SK-MEL-5 (cell line): ENCODE results near the gene STYK1. TPM values are rescaled to one million over a fixed set of nuclear protein-coding genes. Genes with fewer than 3 reads are reported as not detected.
"Not testable (repeated sequence)": the region's sequence is repeated elsewhere in the genome, so short reads cannot be mapped to it uniquely, and the experiment has no call there.

ENCODE experiments used
- DNase-seq: peaks from one replicate; pipeline ENCODE4 v3.0.0-alpha.2; 2016; ENCODE audit warnings: low read depth, low spot score
- in situ Hi-C: cut with HindIII; loops from 2 replicates; pipeline ENCODE4 v1.10.0; 2016; ENCODE audit warnings: low sequenced_read_pairs, high pct_unique_total_duplicates, low pct_unique_long_range_greater_than_20kb
- total RNA-seq: library from RNA; depleted of rRNA; stranded (reverse); fragments of >200 nt; shearing (Covaris generic); gene quantifications from 2 replicates; pipeline ENCODE4 v1.2.3, GENCODE V29; 2014; rRNA removed

Gene STYK1
- total RNA-seq, 1 experiment from 2014 or later: not detected

DNA sequence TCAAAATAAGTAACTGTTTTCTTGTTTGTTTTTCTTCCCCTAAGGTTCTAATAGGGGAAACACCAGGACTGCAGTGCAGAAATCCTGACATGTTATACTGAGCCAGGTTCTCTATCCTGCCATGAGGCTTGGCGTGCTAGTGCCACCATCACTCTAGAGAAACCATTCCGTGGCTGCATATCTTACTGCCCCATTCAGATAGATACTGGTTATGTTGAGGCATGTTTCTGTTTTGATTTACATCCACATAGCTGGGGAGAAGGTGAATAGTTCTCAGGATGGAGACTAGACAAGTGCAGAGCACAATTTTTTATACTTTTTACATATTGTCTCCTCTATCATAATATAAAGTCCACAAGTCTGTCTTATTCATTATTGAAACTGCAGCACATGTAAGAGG lies 72.0 kb downstream of the STYK1 start:
- in situ Hi-C loops: no loop called here
- no peak for DNase-seq

GRCh38 chr12:10600988-10601387 lies 72.9 kb downstream of the STYK1 start:
- in situ Hi-C loops: no loop called here
- DNase-seq: no peak

DNA sequence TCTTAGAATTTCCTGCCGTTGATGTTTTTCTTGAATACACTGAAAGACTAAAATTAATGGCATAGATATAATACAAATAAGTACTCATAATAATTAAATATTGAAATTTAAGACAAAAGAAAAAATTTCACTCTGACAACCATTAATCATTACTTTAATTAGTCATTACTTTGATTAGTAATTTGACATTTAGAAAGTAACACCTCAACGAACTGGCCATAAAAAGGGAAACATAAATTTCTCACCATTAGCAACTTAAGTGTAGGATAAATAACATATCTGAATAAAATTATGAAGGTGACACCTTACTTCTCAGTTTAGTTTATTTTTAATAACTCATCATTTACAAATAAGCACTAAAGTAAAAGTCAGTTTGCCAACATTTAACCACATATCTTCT lies 78.0 kb downstream of the STYK1 start:
- in situ Hi-C loops: no loop called here
- no peak for DNase-seq

DNA sequence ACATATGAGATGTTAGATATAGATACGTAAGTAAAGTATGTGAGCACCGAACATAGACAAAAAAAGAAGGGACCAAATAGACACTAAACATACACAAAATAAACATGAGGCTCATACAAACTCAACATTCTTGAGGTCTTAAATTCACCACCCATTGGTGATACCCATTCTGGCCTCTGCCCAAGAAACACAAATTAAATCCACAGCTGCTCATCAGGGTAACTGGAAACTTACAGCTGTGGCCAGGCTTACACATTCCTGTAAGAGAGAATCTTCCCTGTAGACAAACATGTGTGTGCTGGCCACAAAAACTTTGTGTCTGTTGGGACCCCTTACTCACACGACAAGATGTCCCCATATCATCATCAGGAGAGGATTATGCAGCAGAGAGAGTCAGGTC lies 82.9 kb downstream of the STYK1 start:
- in situ Hi-C loops: no loop called here
- DNase-seq: no peak

- in situ Hi-C loops: no loop called here
- DNase-seq: no peak
These were observed 89.4 kb downstream of the STYK1 start for GRCh38 chr12:10584415-10584814.

DNA sequence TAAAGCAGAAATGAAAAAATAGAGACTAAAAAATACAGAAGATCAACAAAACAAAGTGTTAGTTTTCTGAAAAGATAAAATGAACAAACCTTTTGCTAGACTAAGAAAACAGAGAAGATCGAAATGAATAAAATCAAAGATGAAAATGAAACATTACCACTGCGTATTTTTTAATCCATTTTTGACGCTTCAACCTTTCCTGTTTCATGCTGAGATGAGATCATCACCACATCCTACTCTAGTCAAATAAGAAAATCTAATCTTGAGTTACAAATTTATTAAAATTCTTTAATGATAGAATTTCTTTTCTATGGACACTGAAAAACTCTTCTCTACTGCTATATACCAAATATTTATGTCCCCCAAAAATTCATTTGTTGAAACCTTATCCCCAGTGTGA lies 91.1 kb downstream of the STYK1 start:
- in situ Hi-C loops: no loop called here
- no peak for DNase-seq

DNA sequence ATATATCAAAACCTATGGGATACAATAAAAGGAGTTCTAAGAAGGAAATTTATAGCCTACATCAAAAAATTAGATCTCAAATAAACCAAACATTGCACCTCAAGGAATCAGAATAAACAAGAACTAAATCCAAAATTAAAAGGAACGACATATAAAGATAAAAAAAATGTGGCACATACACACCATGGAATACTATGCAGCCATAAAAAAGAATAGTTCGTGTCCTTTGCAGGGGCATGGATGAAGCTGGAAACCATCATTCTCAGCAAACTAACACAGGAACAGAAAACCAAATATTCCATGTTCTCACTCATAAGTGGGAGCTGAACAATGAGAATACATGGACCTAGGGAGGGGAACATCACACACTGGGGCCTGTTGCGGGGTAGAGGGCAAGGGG lies 91.7 kb downstream of the STYK1 start:
- in situ Hi-C loops, DNase-seq: not testable (repeated sequence)

- in situ Hi-C loops: no loop called here
These were observed 99.5 kb downstream of the STYK1 start for GRCh38 chr12:10574307-10574706.

GRCh38 chr12:10572021-10572490 lies 101.8 kb downstream of the STYK1 start:
- in situ Hi-C loops, DNase-seq: not testable (repeated sequence)

More at GRCh38 chr12:10574307-10574706, 99.5 kb downstream of the STYK1 start:
- DNase-seq: no peak

GRCh38 chr12:10571141-10571540 lies 102.7 kb downstream of the STYK1 start:
- DNase-seq: no peak
- in situ Hi-C loops: no loop called here

Other genes with a start within 250 kb of the STYK1 start
- not detected in 2 replicates for gene KLRC2, start 238.0 kb downstream of the STYK1 start, total RNA-seq
- gene KLRC1, start 220.7 kb downstream of the STYK1 start, total RNA-seq: 0.21 and 0.24 TPM in 2 replicates
- gene EIF2S3B, start 168.2 kb downstream of the STYK1 start, total RNA-seq: 1.3 and 2.5 TPM in 2 replicates
- 62.0 and 66.9 TPM in 2 replicates for gene MAGOHB, start 60.4 kb downstream of the STYK1 start, total RNA-seq
- 55.1 and 64.7 TPM in 2 replicates for gene YBX3, start 49.3 kb upstream of the STYK1 start, total RNA-seq
- not detected in 2 replicates for gene TAS2R7, start 128.6 kb upstream of the STYK1 start, total RNA-seq
- gene TAS2R8, start 133.2 kb upstream of the STYK1 start, total RNA-seq: not detected in 2 replicates
- not detected in 2 replicates for gene TAS2R9, start 136.1 kb upstream of the STYK1 start, total RNA-seq
- gene TAS2R10, start 152.3 kb upstream of the STYK1 start, total RNA-seq: 0.13 and 0.98 TPM in 2 replicates
- gene PRR4, start 175.4 kb upstream of the STYK1 start, total RNA-seq: 3.2 and 4.6 TPM in 2 replicates
- gene PRH1, start 210.2 kb upstream of the STYK1 start, total RNA-seq: 8.8 and 11.5 TPM in 2 replicates
- 0.18 TPM in 1 of 2 replicates, not detected in the other for gene TAS2R13, start 235.5 kb upstream of the STYK1 start, total RNA-seq